ENCODE results near the gene TNS2.

Gene TNS2

DNA sequence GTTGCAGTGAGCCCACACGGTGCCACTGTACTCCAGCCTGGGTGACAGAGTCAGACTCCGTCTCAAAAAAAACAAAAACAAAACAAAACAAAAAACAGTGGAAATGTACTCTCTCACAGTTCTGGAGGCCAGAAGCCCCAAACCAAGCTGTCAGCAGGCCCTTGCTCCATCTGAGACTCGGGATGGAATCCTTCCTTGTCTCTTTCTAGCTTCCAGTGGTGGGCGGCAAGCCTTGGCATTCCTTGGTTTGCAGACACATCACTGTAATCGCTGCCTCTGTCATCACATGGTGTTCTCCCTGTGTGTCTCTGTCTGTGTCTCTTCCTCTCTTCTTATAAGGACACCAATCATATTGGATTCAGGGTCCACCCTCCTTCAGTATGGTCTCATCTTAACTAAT is 6.4 kb downstream of the TNS2 start:
- no peak for DNase-seq (ENCODE audit: low read depth, low spot score)

DNA sequence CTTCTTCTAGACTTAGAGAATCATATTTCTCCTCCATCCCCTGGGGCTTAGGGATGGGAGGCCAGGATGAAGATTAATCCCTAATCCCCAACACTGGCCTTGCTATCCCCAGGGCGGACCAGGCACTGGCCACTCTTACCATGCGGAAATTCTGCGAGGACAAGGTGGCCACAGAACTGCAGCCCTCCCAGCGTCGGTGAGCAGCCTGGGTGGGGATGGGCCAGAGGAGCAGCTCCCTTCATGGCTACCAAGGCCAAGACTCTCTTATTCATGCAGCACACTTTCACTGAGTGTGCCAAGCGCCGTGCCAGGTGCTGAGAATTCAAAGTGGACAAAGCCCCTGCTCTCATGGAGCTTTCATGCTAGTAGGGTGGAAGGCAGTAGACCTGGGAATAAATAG is 7.0 kb downstream of the TNS2 start:
- no peak for DNase-seq (ENCODE audit: low read depth, low spot score)

GRCh38 chr12:53057816-53058500 is 8.1 kb downstream of the TNS2 start:
- no peak for DNase-seq (ENCODE audit: low read depth, low spot score)

GRCh38 chr12:53058674-53059433 is 9.0 kb downstream of the TNS2 start:
- DNase-seq (ENCODE audit: low read depth, low spot score) = no peak

GRCh38 chr12:53059434-53060063 is 9.7 kb downstream of the TNS2 start:
- DNase-seq (ENCODE audit: low read depth, low spot score) = no peak

DNA sequence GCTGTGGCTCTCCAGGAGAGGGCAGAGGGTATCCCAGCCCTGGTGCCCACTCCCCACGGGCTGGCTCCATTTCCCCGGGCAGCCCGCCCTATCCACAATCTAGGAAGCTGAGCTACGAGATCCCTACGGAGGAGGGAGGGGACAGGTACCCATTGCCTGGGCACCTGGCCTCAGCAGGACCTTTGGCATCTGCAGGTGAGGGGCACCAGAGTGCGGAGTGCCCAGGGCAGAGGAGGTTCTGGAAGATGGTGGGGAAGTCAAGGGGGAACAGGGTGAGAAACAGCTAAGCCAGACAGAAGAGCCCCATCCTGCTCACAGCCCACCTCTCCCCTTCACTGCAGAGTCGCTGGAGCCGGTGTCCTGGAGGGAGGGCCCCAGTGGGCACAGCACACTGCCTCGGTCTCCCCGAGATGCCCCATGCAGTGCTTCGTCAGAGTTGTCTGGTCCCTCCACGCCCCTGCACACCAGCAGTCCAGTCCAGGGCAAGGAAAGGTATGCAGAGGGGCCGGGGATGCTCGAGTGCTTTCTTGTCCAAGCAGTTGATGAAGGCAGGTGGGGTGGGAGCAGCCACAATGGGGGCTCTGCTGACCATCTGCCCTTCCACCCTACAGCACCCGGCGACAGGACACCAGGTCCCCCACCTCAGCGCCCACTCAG is 10.3 kb downstream of the TNS2 start:
- no peak for DNase-seq (ENCODE audit: low read depth, low spot score)

DNA sequence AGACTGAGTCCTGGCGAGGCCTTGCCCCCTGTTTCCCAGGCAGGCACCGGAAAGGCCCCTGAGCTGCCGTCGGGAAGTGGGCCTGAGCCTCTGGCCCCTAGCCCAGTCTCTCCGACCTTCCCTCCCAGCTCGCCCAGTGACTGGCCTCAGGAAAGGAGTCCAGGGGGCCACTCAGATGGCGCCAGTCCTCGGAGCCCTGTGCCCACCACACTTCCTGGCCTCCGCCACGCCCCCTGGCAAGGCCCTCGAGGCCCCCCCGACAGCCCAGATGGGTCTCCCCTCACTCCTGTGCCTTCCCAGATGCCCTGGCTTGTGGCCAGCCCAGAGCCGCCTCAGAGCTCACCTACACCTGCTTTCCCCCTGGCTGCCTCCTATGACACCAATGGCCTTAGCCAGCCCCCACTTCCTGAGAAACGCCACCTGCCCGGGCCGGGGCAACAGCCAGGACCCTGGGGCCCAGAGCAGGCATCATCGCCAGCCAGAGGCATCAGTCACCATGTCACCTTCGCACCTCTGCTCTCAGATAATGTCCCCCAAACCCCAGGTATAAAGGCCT is 10.9 kb downstream of the TNS2 start:
- no peak for DNase-seq (ENCODE audit: low read depth, low spot score)

- no peak for DNase-seq (ENCODE audit: low read depth, low spot score)
Measured at GRCh38 chr12:53061404-53062010, 11.6 kb downstream of the TNS2 start.

DNA sequence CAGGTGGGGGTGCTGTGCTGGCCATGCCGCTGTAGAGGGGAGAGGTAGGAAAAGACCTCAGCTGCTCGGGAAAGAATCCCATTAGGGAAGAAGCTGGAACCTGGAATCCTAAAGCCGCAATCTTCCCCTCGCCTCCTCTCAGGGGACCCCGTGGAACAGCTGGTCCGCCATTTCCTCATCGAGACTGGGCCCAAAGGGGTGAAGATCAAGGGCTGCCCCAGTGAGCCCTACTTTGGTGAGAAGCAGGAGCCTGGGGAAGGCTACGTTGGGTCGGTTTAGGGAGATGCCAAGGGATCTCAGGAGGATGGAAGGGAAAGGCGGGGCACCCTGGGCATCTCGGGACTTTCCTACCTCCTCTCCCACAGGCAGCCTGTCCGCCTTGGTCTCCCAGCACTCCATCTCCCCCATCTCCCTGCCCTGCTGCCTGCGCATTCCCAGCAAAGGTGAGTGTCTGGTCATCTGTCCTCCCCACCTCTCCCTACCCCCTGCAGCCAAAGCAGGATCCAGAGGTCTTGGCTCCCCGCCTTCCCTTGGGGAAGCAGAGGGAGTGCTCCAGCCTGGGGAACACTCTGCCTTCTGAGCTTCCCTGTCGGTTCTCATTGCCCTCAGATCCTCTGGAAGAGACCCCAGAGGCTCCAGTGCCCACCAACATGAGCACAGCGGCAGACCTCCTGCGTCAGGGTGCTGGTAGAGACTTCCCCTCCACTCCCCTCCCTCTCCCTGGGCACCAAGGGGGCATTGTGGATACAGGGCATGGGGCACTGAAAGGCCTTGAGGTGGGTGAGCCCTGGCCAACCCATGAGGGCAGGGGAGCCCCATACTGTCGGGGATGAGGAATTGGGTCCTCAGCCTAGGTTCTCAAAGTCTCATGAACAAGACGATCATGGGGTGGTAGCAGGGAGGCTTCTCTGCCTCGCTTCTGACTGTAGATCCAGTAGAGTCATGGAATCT is 12.4 kb downstream of the TNS2 start:
- no peak for DNase-seq (ENCODE audit: low read depth, low spot score)

DNA sequence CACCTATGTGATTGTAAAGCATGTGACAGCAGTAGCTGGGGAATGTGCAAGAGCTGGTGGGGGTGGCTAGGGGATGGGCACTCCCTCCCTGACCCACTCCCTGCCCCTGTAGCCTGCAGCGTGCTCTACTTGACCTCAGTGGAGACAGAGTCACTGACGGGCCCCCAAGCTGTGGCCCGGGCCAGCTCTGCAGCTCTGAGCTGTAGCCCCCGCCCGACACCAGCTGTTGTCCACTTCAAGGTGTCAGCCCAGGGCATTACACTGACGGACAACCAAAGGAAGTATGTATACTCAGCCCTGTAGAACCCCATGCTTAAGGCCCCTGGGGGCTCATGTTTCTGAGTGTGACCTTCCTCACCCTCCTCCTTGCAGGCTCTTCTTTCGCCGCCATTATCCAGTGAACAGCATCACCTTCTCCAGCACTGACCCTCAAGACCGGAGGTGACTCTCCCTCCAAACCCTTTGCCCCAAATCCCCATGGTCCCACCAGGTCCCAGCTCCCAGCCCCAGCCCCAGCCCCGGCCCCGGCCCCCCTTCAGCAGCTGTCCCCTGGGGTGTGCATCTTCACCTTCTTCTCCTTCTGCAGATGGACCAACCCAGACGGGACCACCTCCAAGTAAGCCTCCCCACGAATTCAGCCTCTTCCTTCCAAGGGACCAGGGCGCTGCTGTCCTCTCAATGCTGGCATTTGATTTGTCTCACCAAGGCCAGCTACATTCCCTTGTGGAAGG is 13.3 kb downstream of the TNS2 start:
- no peak for DNase-seq (ENCODE audit: low read depth, low spot score)

DNA sequence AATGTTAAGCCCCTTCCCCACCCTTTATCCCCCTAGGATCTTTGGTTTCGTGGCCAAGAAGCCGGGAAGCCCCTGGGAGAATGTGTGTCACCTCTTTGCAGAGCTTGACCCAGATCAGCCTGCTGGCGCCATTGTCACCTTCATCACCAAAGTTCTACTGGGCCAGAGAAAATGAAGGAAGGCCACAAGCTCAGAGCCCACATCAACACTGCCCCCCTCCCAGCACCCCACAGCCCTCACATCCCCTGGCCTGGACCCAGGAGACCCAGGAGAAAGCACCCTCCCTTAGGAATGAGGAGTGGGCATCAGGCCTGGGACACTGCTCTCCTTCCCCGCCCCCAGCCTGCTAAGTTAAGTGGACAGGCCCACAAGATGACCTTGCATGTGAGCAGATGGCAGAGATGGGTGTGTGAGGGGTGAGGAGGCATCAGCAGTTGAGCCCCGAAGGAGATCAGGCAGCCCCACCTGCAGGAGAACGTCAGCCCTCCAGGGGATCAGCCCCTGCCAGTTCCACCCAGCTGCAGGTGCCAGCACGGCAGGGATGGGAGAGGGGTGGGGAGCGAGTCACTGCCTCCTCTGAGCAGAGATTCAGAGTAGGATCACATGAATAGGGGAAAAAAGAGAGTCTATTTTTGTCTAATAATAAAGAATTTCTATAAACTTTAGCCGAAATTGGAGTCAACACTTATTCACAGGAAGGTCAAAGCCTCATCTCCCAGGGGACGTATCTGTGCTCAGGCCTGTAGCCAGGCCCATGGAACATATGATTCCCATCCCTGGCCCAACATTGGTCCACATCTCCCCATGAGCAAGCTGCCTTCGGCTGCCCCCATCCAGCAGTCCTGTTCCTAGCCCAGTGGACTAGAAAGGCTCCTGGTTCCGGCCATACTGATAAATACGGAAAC is 14.1 kb downstream of the TNS2 start:
- no peak for DNase-seq (ENCODE audit: low read depth, low spot score)

- no peak for DNase-seq (ENCODE audit: low read depth, low spot score)
Measured at GRCh38 chr12:53064613-53065436, 15.0 kb downstream of the TNS2 start.

DNA sequence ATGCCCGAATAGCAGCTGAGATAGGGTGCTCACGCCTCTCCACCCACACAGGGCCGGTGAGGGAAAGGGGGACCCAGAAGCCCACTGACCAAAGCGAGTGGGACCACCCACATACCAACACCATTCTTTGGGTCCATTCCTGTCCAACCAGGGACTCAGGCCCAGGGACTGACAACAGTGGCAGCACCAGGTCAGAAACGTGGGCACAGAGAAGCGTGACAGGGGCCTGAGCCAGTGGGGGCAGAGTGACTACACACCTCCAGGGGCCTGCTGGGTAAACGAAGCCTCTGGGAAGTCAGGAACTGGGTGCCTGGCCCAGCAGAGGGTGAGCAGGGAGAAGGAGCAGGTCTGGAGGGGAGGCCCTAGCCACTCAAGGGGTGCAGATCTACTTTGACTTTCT is 15.6 kb downstream of the TNS2 start:
- no peak for DNase-seq (ENCODE audit: low read depth, low spot score)

GRCh38 chr12:53065975-53066931 is 16.4 kb downstream of the TNS2 start:
- DNase-seq (ENCODE audit: low read depth, low spot score) = peak; percentile 86

DNA sequence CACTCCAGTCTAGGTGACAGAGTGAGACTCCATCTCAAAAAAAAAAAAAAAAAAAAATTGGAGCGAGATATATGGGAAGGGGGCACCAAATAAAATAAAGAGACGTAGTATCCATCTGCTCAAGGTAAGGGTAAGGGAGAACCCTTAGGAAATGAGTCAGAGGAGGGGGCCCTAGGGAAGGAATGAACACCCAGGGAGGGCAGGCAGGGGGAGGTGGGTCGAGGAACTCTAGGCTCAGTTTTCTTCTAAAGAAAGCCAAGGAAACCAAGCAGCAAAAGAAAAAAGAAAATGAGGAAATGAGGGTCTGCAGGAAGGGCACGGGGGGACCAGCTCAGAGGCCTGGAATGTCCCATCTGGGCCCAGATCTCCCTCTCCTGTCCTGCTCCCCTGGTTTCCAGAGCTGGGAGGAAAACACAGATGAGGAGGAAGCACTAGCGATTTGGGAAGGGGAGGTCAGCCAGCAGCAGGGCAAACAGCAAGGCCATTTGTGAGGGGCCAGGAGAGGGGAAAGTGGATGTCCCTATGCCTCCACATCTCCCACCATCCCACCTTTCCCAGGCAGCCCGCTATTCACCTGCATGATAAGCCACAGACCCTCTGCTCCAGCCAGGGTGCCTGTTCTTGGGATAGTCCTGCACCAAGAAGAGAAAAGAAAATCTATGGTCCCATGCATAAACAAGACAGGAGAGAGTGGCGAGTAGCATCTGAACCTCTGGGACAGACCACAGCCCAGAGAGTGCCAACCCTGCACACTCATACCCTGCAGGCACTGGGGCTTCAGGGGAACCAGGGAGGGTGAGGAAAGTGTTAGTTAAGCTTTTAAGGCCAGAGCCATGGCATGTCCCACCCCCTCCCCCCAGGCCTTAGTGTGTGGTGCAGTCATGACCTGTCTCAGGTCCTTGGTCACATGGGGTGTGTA is 17.5 kb downstream of the TNS2 start:
- DNase-seq (ENCODE audit: low read depth, low spot score) = no peak

Data from ELF-1 (cell line).